GM19468 (cell line): Measurements from ENCODE around the gene POLD1.

ENCODE experiments used
- ATAC-seq: cut with Tn5 transposase; IDR thresholded peaks from one replicate; pipeline ENCODE4 v1.9.1; 2021; ENCODE audit warnings: mild to moderate bottlenecking, moderate library complexity, moderate number of reproducible peaks; ENCODE audit not compliant: unreplicated experiment; ENCODE audit errors: extremely low read depth

POLD1 gene

DNA sequence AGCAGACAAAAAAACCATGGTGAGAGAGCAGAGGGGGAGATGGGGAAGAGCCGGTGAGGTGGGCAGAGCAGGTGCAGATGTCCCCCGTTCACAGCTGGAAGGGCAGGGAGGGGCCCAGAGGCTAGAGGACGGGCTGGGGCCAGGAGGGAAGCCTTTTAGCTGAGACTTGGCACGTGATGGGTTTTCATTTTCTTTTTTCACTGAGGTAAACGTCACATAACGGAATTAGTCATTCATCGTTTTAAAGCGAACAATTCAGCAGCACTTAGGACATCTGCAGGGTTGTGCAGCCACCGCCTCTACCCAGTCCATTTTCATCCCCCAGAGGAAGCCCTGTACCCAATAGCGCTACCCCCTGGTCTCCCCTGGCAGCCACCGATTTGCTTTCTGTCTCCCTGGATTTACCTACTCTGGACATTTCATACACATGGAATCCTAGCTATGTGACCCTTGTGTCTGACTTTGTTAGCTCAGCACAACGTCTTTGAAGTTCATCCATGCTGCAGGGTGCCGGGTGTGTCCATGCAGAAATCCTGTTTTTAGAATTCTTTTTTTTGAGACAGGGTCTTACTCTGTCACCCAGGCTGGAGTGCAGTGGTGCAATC lies 76.1 kb downstream of the POLD1 start:
- ATAC-seq = no peak

DNA sequence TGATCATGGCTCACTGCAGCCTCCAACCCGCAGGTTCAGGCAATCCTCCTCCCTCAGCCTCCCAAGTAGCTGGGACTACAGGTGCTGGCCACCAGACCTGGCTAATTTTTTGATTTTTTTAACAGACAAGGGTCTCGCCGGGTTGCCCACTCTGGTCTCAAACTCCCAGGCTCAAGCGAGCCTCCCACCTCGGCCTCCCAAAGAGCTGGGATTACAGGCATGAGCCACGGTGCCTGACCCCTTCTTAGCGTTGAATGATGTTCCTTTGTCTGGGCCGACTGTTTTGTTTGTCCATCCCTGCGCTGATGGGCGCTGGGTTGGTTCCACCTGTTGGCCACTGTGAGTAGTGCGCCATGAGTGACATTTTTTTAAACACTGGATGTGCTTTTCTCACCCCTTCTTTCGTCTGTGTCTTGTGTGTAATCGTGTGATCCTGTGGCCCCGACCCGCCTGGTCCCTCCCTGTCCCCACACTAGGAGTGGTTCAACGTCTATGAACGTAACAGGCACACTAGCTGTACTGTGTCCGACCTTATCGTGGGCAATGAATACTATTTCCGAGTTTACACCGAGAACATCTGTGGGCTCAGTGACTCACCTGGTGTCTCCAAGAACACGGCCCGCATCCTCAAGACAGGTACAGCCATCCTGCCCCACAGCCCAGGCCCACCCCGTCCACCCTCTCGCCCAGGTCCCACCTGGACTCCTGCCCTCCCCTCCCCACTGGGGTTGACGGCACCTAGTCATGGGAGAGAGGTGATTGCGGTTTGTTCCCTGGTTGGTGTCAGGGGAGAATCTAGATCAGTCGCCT lies 77.1 kb downstream of the POLD1 start:
- ATAC-seq = no peak

DNA sequence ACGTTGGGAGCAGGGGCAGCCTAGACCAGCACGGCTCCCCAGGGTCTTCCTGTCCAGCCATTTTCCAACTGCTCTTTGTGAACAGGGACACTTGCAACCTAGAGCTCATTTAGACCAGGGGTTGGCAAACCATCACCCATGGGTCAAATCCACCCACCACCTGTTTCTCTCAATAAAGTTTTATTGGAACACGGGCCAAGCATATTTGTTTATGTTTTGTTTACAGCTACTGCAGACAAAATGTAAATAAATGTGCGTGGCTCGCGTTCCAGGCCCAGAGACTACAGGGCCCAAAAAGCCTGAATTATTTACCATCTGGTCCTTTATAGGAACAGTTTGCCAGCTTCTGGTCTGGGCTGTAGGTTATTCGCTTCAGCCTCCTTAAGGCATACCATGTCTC lies 78.8 kb downstream of the POLD1 start:
- ATAC-seq = no peak

DNA sequence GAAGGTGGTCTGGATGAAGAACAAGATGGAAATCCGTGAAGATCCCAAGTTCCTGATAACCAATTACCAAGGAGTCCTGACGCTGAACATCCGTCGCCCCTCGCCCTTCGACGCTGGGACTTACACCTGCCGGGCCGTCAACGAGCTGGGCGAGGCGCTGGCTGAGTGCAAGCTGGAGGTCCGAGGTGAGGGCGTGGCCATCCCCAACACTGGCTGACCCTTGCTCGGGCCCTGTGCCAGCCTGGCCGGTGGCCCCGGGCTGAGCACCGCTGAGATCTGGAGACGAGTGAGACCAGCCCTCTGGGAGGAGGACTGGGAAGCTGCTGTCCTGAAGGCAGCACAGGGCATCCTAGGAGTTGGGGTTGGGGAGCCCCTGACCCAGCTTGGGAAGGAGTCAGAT lies 80.2 kb downstream of the POLD1 start:
- no peak for ATAC-seq

DNA sequence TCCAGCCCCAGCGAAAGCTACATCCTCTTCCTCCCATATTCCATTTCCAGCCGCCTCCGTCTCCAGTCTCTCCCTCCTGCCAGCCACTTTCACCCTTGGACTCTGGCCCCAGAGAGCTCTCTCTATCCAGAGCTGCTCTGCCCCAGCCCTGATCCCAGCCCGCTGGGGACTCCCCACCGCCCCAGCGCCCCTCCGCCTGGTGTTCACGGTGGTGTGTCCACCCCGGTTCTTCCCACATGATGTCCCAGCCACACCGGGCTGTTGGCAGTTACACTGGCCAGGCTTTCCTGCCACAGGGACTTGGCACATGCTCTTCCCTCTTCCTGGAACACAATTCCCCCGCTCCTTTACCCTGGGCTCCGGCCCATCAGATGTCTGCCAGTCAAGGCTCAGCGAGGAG lies 80.9 kb downstream of the POLD1 start:
- no peak for ATAC-seq

DNA sequence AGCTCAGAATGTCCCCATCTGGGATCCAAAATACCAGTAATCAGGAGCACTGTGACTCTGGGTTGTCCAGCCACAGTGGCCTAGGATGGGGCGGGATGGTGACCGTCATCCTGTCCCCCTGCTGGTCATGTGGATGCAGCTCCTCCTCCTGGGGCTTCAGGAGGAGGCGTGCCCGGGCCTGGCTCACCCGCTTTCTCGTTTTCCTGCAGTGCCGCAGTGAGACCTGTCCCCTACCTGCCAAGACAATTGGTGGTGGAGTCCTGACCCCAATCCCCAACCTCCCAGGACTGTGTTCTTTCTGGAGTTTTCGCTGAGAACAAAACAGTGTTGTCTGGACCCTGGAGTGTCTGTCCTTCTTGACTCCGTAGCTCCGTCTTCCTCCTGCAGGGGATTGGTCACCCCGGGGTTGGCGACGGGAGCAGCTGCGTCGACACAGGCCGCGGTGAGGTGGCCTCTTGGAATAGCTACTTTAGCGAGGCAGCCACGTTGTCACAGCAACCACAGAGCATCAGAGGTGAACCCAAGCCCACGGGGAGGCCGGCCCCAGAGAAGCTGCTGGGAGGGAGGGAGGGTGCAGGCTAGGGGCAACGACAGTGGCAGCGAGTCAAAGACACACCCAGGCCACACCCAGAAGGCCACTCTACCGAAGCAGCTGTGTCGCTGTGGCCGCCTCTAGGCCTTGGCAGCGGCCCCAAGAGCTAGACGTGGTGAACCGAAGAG lies 82.0 kb downstream of the POLD1 start:
- no peak for ATAC-seq

DNA sequence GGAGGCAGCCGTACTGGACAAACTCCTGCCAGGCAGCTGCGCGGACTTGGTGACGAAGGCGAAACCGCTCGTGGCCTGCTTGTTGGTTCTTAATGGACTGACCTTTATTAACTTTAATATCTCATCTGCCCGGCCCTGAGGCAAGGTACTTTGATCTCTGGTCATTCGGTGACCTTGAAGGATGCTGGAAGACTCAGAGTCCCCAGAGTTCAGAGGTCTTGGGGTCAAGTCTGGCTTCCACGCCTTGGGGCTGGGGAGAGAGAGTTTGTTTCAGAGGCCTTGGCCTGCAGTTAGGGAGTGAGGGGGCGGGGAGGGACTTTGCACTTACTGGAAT lies 82.5 kb downstream of the POLD1 start:
- ATAC-seq = no peak

DNA sequence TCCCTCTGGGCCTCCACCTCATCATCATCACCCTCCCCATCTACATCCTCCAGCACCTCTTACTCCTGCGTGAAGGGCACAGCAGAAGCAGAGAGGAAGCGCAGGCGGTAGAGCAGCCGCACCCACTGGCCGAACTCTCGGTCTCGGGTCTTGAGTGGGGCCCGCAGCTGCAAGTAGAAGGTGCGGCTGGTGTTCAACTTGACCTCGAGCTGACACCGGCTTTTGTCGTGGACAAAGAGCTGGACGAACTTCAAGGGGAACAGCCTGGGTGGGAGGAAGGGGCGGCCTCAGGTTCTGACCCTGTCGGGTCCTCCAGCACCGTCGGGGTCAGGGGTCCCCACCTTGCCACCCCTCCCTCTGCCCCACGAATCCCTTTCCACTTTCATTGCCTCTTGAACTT lies 83.4 kb downstream of the POLD1 start:
- ATAC-seq = no peak
